Endothelial cell of umbilical vein (primary cell): ENCODE results near the gene COPS2. TPM values are rescaled to one million over a fixed set of nuclear protein-coding genes. Genes with fewer than 3 reads are reported as not detected.

Experiments used
- BruUV-seq: library from RNA; stranded (reverse); fragments of 400-500 nt; replicated peaks from 2 replicates; lab custom pipeline; 2021; lab: Mats Ljungman, UMichigan
- CTCF ChIA-PET: fragments of 300-600, 350-600 bp; sonication (Branson Sonifier 250); formaldehyde crosslinking; loops from one replicate; lab custom pipeline; 2021; ENCODE audit warnings: antibody characterized with exemption, inconsistent platforms; lab: Charles Lee
- POLR2A ChIA-PET: fragments of 300-600, 350-600 bp; sonication (Branson Sonifier 250); formaldehyde crosslinking; loops from one replicate; lab custom pipeline; 2021; ENCODE audit warnings: antibody characterized with exemption, inconsistent platforms; lab: Charles Lee
- DNase-seq: peaks from one replicate; pipeline ENCODE4 v3.0.0-alpha.2; 2011; ENCODE audit warnings: low read depth, low spot score
- FAIRE-seq: peaks from 2 replicates; lab custom pipeline; 2011; peaks lifted over from hg19 to GRCh38; lab: Jason Lieb, UNC
- H2AFZ ChIP-seq: 2 replicates; pipeline ENCODE4 v1.6.0; 2012; ENCODE audit warnings: low read depth, low read length, control low read depth, inconsistent platforms
- H3K27ac ChIP-seq: 2 replicates; pipeline ENCODE4 v1.5.1; 2011; ENCODE audit warnings: low read depth, mild to moderate bottlenecking, control low read depth, low read length, moderate library complexity; ENCODE audit not compliant: insufficient read depth
- H3K27me3 ChIP-seq, 2 experiments: 2 replicates each; pipeline versions ENCODE4 v1.6.0 to v1.6.1; 2011; ENCODE audit warnings: low read length in 2 of 2, mixed read lengths in 1 of 2; ENCODE audit not compliant: control insufficient read depth in 2 of 2, insufficient read depth in 2 of 2
- H3K36me3 ChIP-seq, 2 experiments: 2 replicates in 1 of 2; 3 replicates in 1 of 2; pipeline ENCODE4 v1.5.1; 2011; ENCODE audit warnings: low read length in 2 of 2, mild to moderate bottlenecking in 1 of 2, moderate library complexity in 1 of 2; ENCODE audit not compliant: control insufficient read depth in 2 of 2, insufficient read depth in 2 of 2; ENCODE audit errors: extremely low read depth in 1 of 2
- H3K4me1 ChIP-seq: 3 replicates; pipeline ENCODE4 v1.5.1; 2011; ENCODE audit warnings: mild to moderate bottlenecking, low read length; ENCODE audit not compliant: control insufficient read depth, insufficient read depth; ENCODE audit errors: extremely low read depth
- H3K4me2 ChIP-seq: 2 replicates; pipeline ENCODE4 v1.6.1; 2011; ENCODE audit warnings: low read length, control low read depth, mixed read lengths; ENCODE audit not compliant: insufficient read depth
- H3K4me3 ChIP-seq, 3 experiments: fragments of 200-600 bp in 1 of 3; sonication (generic), shearing (Covaris generic) in 1 of 3; replicated peaks in 1 of 3; 2 replicates each; pipeline ENCODE4 v1.5.1; 2011 to 2016; ENCODE audit warnings: control low read depth in 3 of 3, low read length in 3 of 3, mild to moderate bottlenecking in 2 of 3, inconsistent platforms in 1 of 3, low read depth in 1 of 3, moderate library complexity in 1 of 3; ENCODE audit not compliant: insufficient read depth in 1 of 3
- H3K79me2 ChIP-seq: 2 replicates; pipeline ENCODE4 v1.6.0; 2012; ENCODE audit warnings: low read length, inconsistent platforms; ENCODE audit not compliant: control insufficient read depth, insufficient read depth
- H3K9ac ChIP-seq: replicated peaks from 2 replicates; pipeline ENCODE3; 2011; ENCODE audit warnings: low read length, control low read depth; ENCODE audit not compliant: insufficient read depth; ENCODE audit errors: extremely low read depth
- H3K9me1 ChIP-seq: replicated peaks from 3 replicates; pipeline ENCODE4 v1.6.0; 2011; ENCODE audit warnings: mild to moderate bottlenecking, low read length; ENCODE audit not compliant: control insufficient read depth, insufficient read depth; ENCODE audit errors: extremely low read depth
- H3K9me3 ChIP-seq: replicated peaks from 2 replicates; pipeline ENCODE4 v1.5.1; 2012; ENCODE audit warnings: low read length, inconsistent platforms; ENCODE audit not compliant: control insufficient read depth, insufficient read depth
- H4K20me1 ChIP-seq: replicated peaks from 2 replicates; pipeline ENCODE3; 2011; ENCODE audit warnings: mild to moderate bottlenecking, low read length; ENCODE audit not compliant: control insufficient read depth, insufficient read depth; ENCODE audit errors: extremely low read depth
- FOS ChIP-seq: IDR thresholded peaks from 2 replicates; pipeline ENCODE4 v1.6.1; 2011; ENCODE audit warnings: mild to moderate bottlenecking, low read length, moderate library complexity, borderline replicate concordance; ENCODE audit not compliant: insufficient read depth
- GATA2 ChIP-seq: IDR thresholded peaks from 2 replicates; pipeline ENCODE4 v1.7.0; 2011; ENCODE audit warnings: low read depth, mild to moderate bottlenecking, moderate library complexity, mixed read lengths, low read length; ENCODE audit not compliant: insufficient read length, insufficient read depth
- JUN ChIP-seq: IDR thresholded peaks from 2 replicates; pipeline ENCODE4 v1.6.1; 2011; ENCODE audit warnings: borderline replicate concordance, low read depth; ENCODE audit not compliant: insufficient read length, insufficient read depth
- MYC ChIP-seq: IDR thresholded peaks from one replicate; pipeline ENCODE4 v1.6.1; 2011; ENCODE audit warnings: mild to moderate bottlenecking, low read depth, low read length
- POLR2A ChIP-seq: IDR thresholded peaks from 2 replicates; pipeline ENCODE4 v1.6.1; 2012; ENCODE audit warnings: low read depth, mild to moderate bottlenecking, control low read depth, low read length
- dilution Hi-C: fragments of 300-500 bp; cut with MboI; formaldehyde crosslinking; loops from one replicate; pipeline ENCODE4 v1.15.0; 2019; ENCODE audit warnings: low sequenced_read_pairs; ENCODE audit not compliant: extremely low pct_ligation_motif_present
- intact Hi-C: fragments of 100-400 bp; cut with micrococcal nuclease; formaldehyde crosslinking; loops from one replicate; pipeline ENCODE4 v1.10.0; 2022
- polyA plus RNA-seq, 4 experiments: library from polyadenylated mRNA; depleted of rRNA in 3 of 4; stranded (reverse) in 3 of 4; unstranded in 1 of 4; fragments of >200 nt; gene quantifications; 2 replicates each; pipeline versions ENCODE4 v1.2.1 to v1.2.3, GENCODE V29; 2011 to 2012; ENCODE audit warnings: missing spikeins in 1 of 4
- total RNA-seq: library from RNA; stranded (reverse); gene quantifications from 2 replicates; pipeline ENCODE4 v1.2.3, GENCODE V29; 2021
- TF ChIP-seq, protein P1 (sequence below): IDR thresholded peaks from 2 replicates; pipeline ENCODE4 v1.6.1; 2011; ENCODE audit not compliant: insufficient read depth, insufficient read length
- TF ChIP-seq, protein P2 (sequence below), 2 donors: IDR thresholded peaks; 1 replicate in 1 of 2; 2 replicates in 1 of 2; pipeline ENCODE4 v1.5.1; 2011; ENCODE audit warnings: low read length in 2 of 2, mild to moderate bottlenecking in 2 of 2, moderate library complexity in 2 of 2, control low read depth in 1 of 2, inconsistent platforms in 1 of 2, low read depth in 1 of 2; ENCODE audit not compliant: insufficient read depth in 1 of 2; ENCODE audit errors: extremely low read depth in 1 of 2

Gene COPS2
- total and polyA plus RNA-seq, 2 donors (not counting 3 experiments of a cell fraction or from before 2014, with no cell fraction given) = 20.2 to 79.3 TPM

DNA sequence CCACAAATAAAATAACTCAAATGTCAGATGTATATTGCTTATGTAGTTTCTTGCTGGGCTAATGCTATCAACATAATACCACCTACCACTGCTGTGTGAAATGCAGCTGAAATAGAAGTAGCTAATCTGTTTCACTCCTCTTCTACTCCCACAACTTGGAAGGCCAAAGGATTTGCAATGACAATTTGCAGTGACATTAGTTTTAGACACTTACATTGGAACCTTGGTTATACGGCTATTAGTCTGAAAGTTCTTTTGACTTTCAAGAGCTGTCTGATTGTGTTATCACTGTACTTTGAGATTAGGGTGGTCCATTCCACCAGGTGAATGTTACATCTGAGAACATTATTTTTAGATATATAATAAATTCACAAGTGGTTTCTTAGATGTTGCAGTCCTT is 33.5 kb downstream of the COPS2 start:
- intact Hi-C loops = no loop called here
- Histone ChIP-seq H3K9me3 (no peaks in the 10 kb centered on the region), H3K27me3 (no peaks in the 10 kb centered on the region), H3K4me3 (no peak overlapping the region), H2AFZ (no peak overlapping the region), H3K27ac (no peak overlapping the region), H3K9ac (no peak overlapping the region), H3K36me3 (no peaks in the 10 kb centered on the region), H3K9me1 (no peaks in the 10 kb centered on the region), H3K4me2 (no peak overlapping the region), H3K79me2 (no peaks in the 10 kb centered on the region), H3K4me1 (peaks cover 15% of the 10 kb centered on the region), H4K20me1 (no peaks in the 10 kb centered on the region)
- ChIA-PET CTCF (interaction anchor here (0.9 to 1.4 kb wide), 6 partner anchors 10 to 146 kb away, joined by 3 to 13 read pairs (median 4); partner anchors contain the start of gene SECISBP2L), POLR2A (no interaction called here)
- no peak for FAIRE-seq
- no peak for DNase-seq
- TF ChIP-seq POLR2A = no peak
- TF ChIP-seq, protein P1, sequence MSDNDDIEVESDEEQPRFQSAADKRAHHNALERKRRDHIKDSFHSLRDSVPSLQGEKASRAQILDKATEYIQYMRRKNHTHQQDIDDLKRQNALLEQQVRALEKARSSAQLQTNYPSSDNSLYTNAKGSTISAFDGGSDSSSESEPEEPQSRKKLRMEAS = no peak
- no peak for TF ChIP-seq GATA2
- no peak for TF ChIP-seq FOS
- TF ChIP-seq MYC = no peak
- dilution Hi-C loops = no loop called here
- BruUV-seq = no TSS peak

DNA sequence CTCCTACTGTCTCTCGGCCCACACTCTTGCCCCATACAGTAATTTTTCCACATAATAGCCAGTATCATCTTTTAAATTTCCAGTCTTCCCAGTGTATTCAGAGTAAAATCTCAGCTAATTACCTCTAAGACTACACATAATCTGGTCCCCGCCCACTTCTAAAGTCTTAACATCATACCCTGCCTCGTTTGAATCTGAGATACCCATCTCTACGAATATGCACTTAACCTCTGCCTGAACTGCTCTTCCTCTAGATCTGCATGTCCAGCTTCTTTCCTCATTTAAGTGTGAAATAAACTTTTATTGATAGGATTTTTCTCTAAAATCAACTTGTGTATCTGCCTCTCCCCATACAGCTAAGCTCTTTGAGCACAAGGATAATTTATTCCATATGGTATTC is 34.6 kb downstream of the COPS2 start:
- CTCF ChIA-PET = interaction anchor here (1.3 to 1.8 kb wide), 3 partner anchors 10 to 259 kb away, joined by 3 to 6 read pairs (median 5); no protein-coding TSS in a partner anchor
- intact Hi-C loops = no loop called here
- POLR2A ChIA-PET = no interaction called here

More for the DNA sequence above, 34.6 kb downstream of the COPS2 start:
- H3K36me3 ChIP-seq = no peaks in the 10 kb centered on the region
- dilution Hi-C loops = no loop called here
- H3K27ac ChIP-seq = no peak overlapping the region
- no peaks in the 10 kb centered on the region for H3K27me3 ChIP-seq
- TF ChIP-seq JUN = no peak
- TF ChIP-seq, protein P2, sequence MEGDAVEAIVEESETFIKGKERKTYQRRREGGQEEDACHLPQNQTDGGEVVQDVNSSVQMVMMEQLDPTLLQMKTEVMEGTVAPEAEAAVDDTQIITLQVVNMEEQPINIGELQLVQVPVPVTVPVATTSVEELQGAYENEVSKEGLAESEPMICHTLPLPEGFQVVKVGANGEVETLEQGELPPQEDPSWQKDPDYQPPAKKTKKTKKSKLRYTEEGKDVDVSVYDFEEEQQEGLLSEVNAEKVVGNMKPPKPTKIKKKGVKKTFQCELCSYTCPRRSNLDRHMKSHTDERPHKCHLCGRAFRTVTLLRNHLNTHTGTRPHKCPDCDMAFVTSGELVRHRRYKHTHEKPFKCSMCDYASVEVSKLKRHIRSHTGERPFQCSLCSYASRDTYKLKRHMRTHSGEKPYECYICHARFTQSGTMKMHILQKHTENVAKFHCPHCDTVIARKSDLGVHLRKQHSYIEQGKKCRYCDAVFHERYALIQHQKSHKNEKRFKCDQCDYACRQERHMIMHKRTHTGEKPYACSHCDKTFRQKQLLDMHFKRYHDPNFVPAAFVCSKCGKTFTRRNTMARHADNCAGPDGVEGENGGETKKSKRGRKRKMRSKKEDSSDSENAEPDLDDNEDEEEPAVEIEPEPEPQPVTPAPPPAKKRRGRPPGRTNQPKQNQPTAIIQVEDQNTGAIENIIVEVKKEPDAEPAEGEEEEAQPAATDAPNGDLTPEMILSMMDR (IDR thresholded peaks at IDR 0.05; ENCODE audit: extremely low read depth in 1 of 2, insufficient read depth in 1 of 2, low read depth in 1 of 2, low read length in 2 of 2) = no peak
- H3K4me2 ChIP-seq = no peak overlapping the region
- H3K4me3 ChIP-seq = no peak overlapping the region
- FAIRE-seq = no peak
- no peaks in the 10 kb centered on the region for H4K20me1 ChIP-seq
- H3K4me1 ChIP-seq = peaks cover 15% of the 10 kb centered on the region
- no peak overlapping the region for H3K9ac ChIP-seq
- H2AFZ ChIP-seq = no peak overlapping the region
- no peak for DNase-seq
- H3K9me3 ChIP-seq = no peaks in the 10 kb centered on the region
- no peaks in the 10 kb centered on the region for H3K9me1 ChIP-seq
- BruUV-seq = no TSS peak
- no peaks in the 10 kb centered on the region for H3K79me2 ChIP-seq
